ENCODE data around the gene UBFD1.
A peak's percentile ranks its signal among the peaks of the same experiment; 100 is the strongest.
"Not testable (repeated sequence)": the region's sequence is repeated elsewhere in the genome, so short reads cannot be mapped to it uniquely, and the experiment has no call there.

UBFD1 gene

GRCh38 chr16:23577493-23577892 is 20.0 kb downstream of the UBFD1 start:
- DNase-seq (ENCODE audit: low read depth): no peak
- no peak for TF ChIP-seq CTCF (IDR thresholded peaks at IDR 0.05; ENCODE audit: insufficient read depth, low read depth, low read length, missing control alignments)
- no peak overlapping the region for H3K4me3 ChIP-seq (ENCODE audit: low read length)

- no peak for TF ChIP-seq CTCF (IDR thresholded peaks at IDR 0.05; ENCODE audit: insufficient read depth, low read depth, low read length, missing control alignments)
- DNase-seq (ENCODE audit: low read depth): peak; percentile 41
- no peak overlapping the region for H3K4me3 ChIP-seq (ENCODE audit: low read length)
Observed at GRCh38 chr16:23578101-23578830, 20.7 kb downstream of the UBFD1 start.

GRCh38 chr16:23579371-23579770 is 21.8 kb downstream of the UBFD1 start:
- no peak overlapping the region for H3K4me3 ChIP-seq (ENCODE audit: low read length)
- TF ChIP-seq CTCF (IDR thresholded peaks at IDR 0.05; ENCODE audit: insufficient read depth, low read depth, low read length, missing control alignments): no peak
- DNase-seq (ENCODE audit: low read depth): no peak

GRCh38 chr16:23580391-23580790 is 22.9 kb downstream of the UBFD1 start:
- no peak for DNase-seq (ENCODE audit: low read depth)
- H3K4me3 ChIP-seq (ENCODE audit: low read length): no peak overlapping the region

GRCh38 chr16:23581764-23582163 is 24.2 kb downstream of the UBFD1 start:
- no peak for DNase-seq (ENCODE audit: low read depth)

More at GRCh38 chr16:23580391-23580790, 22.9 kb downstream of the UBFD1 start:
- TF ChIP-seq CTCF (IDR thresholded peaks at IDR 0.05; ENCODE audit: insufficient read depth, low read depth, low read length, missing control alignments): no peak

GRCh38 chr16:23583271-23583670 is 25.7 kb downstream of the UBFD1 start:
- not testable (repeated sequence) for DNase-seq (ENCODE audit: low read depth); H3K4me3 ChIP-seq (ENCODE audit: low read length)

More at GRCh38 chr16:23581764-23582163, 24.2 kb downstream of the UBFD1 start:
- no peak for TF ChIP-seq CTCF (IDR thresholded peaks at IDR 0.05; ENCODE audit: insufficient read depth, low read depth, low read length, missing control alignments)
- H3K4me3 ChIP-seq (ENCODE audit: low read length): no peak overlapping the region

- DNase-seq (ENCODE audit: low read depth): no peak
- no peak overlapping the region for H3K4me3 ChIP-seq (ENCODE audit: low read length)
- no peak for TF ChIP-seq CTCF (IDR thresholded peaks at IDR 0.05; ENCODE audit: insufficient read depth, low read depth, low read length, missing control alignments)
Observed at GRCh38 chr16:23584186-23585076, 26.9 kb downstream of the UBFD1 start.
